HepG2 (cell line): Measurements from ENCODE around the gene HIRA. TPM values are rescaled to one million over a fixed set of nuclear protein-coding genes. Genes with fewer than 3 reads are reported as not detected.

ENCODE experiments used
- ATAC-seq: fragments of 200-7000 bp; cut with Tn5 transposase; 3 replicates; pipeline ENCODE4 v1.9.1; 2020; ENCODE audit warnings: mild to moderate bottlenecking, moderate library complexity
- BruUV-seq: library from RNA; stranded (reverse); fragments of 400-500 nt; replicated peaks from 2 replicates; lab custom pipeline; 2021; lab: Mats Ljungman, UMichigan
- CTCF ChIA-PET: fragments of 300-600 bp; formaldehyde crosslinking; extraction: SDS; loops from one replicate; lab custom pipeline; 2021; ENCODE audit warnings: low total read pairs, inconsistent platforms, low intra/inter-chr PET ratio; lab: Yijun Ruan, JAX
- POLR2A ChIA-PET: fragments of 350-600 bp; sonication (Branson Sonifier 250); formaldehyde crosslinking; loops from one replicate; lab custom pipeline; 2020; ENCODE audit warnings: antibody characterized with exemption, inconsistent platforms; lab: Yijun Ruan, JAX
- DNase-seq: peaks from one replicate; pipeline ENCODE4 v3.0.0-alpha.2; 2015; ENCODE audit warnings: low spot score
- FAIRE-seq: peaks from 3 replicates; lab custom pipeline; 2011; peaks lifted over from hg19 to GRCh38; lab: Jason Lieb, UNC
- H2AFZ ChIP-seq: one replicate; pipeline ENCODE4 v1.6.1; 2011; ENCODE audit warnings: low read length, inconsistent platforms
- H3K27ac ChIP-seq: fragments of 300-600 bp; 3 replicates; pipeline ENCODE4 v1.8.0; 2011; ENCODE audit warnings: mixed run types, mild to moderate bottlenecking, mixed read lengths, low read length, inconsistent platforms; ENCODE audit not compliant: insufficient read depth; ENCODE audit errors: extremely low read length
- H3K27me3 ChIP-seq, 2 experiments: fragments of 200-600 bp in 1 of 2; 2 replicates in 1 of 2; 3 replicates in 1 of 2; pipeline versions ENCODE4 v1.6.0 to v1.8.0; 2011; ENCODE audit warnings: low read length in 2 of 2, mild to moderate bottlenecking in 2 of 2, moderate library complexity in 2 of 2, inconsistent platforms in 1 of 2; ENCODE audit not compliant: insufficient read depth in 2 of 2, control insufficient read depth in 1 of 2
- H3K36me3 ChIP-seq, 2 experiments: fragments of 200-600 bp in 1 of 2; replicated peaks in 1 of 2; 2 replicates in 1 of 2; 3 replicates in 1 of 2; pipeline versions ENCODE4 v1.5.1 to v1.8.0; 2011; ENCODE audit warnings: low read length in 2 of 2, inconsistent platforms in 1 of 2; ENCODE audit not compliant: insufficient read depth in 2 of 2, control insufficient read depth in 1 of 2
- H3K4me1 ChIP-seq: 2 replicates; pipeline ENCODE4 v1.5.1; 2012; ENCODE audit warnings: low read length, inconsistent platforms; ENCODE audit not compliant: insufficient read depth
- H3K4me2 ChIP-seq: 2 replicates; pipeline ENCODE4 v1.6.0; 2011; ENCODE audit warnings: low read depth, low read length, inconsistent platforms
- H3K4me3 ChIP-seq, 3 experiments: fragments of 200-600 bp in 1 of 3; sonication (generic), shearing (Covaris generic) in 1 of 3; replicated peaks in 1 of 3; 2 replicates each; pipeline ENCODE4 v1.5.1; 2011 to 2016; ENCODE audit warnings: low read length in 3 of 3, inconsistent platforms in 2 of 3, low read depth in 2 of 3, mild to moderate bottlenecking in 2 of 3, control low read depth in 1 of 3, mixed read lengths in 1 of 3; ENCODE audit not compliant: insufficient read depth in 1 of 3
- H3K79me2 ChIP-seq: one replicate; pipeline ENCODE4 v1.6.1; 2011; ENCODE audit warnings: low read length, inconsistent platforms; ENCODE audit not compliant: insufficient read depth
- H3K9ac ChIP-seq: 2 replicates; pipeline ENCODE4 v1.6.0; 2011; ENCODE audit warnings: mild to moderate bottlenecking, low read depth, low read length, inconsistent platforms; ENCODE audit not compliant: insufficient read depth
- H3K9me3 ChIP-seq: 2 replicates; pipeline ENCODE4 v1.5.1; 2012; ENCODE audit warnings: mild to moderate bottlenecking, low read length
- H4K20me1 ChIP-seq: 2 replicates; pipeline ENCODE4 v1.6.0; 2011; ENCODE audit warnings: inconsistent platforms, mild to moderate bottlenecking, low read length, moderate library complexity; ENCODE audit not compliant: insufficient read depth
- ATF7-NPFF ChIP-seq: sonication (generic); formaldehyde crosslinking; IDR thresholded peaks from 2 replicates; pipeline ENCODE4 v1.8.1; 2023; ENCODE audit warnings: mild to moderate bottlenecking, low read depth, missing genetic modification reagents, moderate library complexity
- HCFC1 ChIP-seq: fragments of 150-350 bp; IDR thresholded peaks from 2 replicates; pipeline ENCODE4 v1.6.1; 2014; ENCODE audit warnings: low read depth, low read length
- HDAC1 ChIP-seq: sonication (generic); formaldehyde crosslinking; IDR thresholded peaks from 2 replicates; pipeline ENCODE4 v1.5.1; 2020; ENCODE audit warnings: mild to moderate bottlenecking, missing genetic modification reagents
- HNRNPUL1 ChIP-seq: fragments of 200-400 bp; formaldehyde crosslinking; IDR thresholded peaks from 2 replicates; pipeline ENCODE4 v1.6.1; 2017; ENCODE audit warnings: low read depth, mild to moderate bottlenecking, low read length, moderate library complexity
- KLF12 ChIP-seq: sonication (generic); formaldehyde crosslinking; IDR thresholded peaks from 2 replicates; pipeline ENCODE4 v1.4.0; 2020; ENCODE audit warnings: missing genetic modification reagents, borderline replicate concordance
- TOE1 ChIP-seq: sonication (generic); formaldehyde crosslinking; IDR thresholded peaks from 2 replicates; pipeline ENCODE4 v1.4.0; 2020; ENCODE audit warnings: mild to moderate bottlenecking, missing genetic modification reagents
- ZNF552 ChIP-seq: sonication (generic); formaldehyde crosslinking; IDR thresholded peaks from 2 replicates; pipeline ENCODE4 v1.9.0; 2022; ENCODE audit warnings: missing genetic modification reagents, mild to moderate bottlenecking, borderline replicate concordance
- ZNF644 ChIP-seq: IDR thresholded peaks from 2 replicates; pipeline ENCODE4 v1.6.1; 2016; ENCODE audit warnings: low read depth
- ZNF713 ChIP-seq: sonication (generic); formaldehyde crosslinking; IDR thresholded peaks from 2 replicates; pipeline ENCODE4 v1.4.0; 2020; ENCODE audit warnings: mild to moderate bottlenecking, missing genetic modification reagents
- WGBS: methylation state at CpG from one replicate; pipeline ENCODE4 v1.1.6; 2017; ENCODE audit warnings: low lambda C conversion rate; 5-methylcytosine and 5-hydroxymethylcytosine counted together
- in situ Hi-C: cut with HindIII; loops from 2 replicates; pipeline ENCODE4 v1.10.0; 2017; ENCODE audit warnings: low pct_unique_long_range_greater_than_20kb; ENCODE audit not compliant: extremely low pct_ligation_motif_present
- intact Hi-C: fragments of 100-400 bp; cut with micrococcal nuclease; formaldehyde crosslinking; loops from one replicate; pipeline ENCODE4 v1.10.0; 2022; ENCODE audit not compliant: unreplicated experiment
- polyA plus RNA-seq, 8 experiments: library from polyadenylated mRNA; depleted of rRNA in 3 of 8; stranded (reverse) in 7 of 8; unstranded in 1 of 8; fragments of >200 nt; fragmentation: Illumina TruSeq in 4 of 8; extraction: Trizol in 4 of 8; gene quantifications; 2 replicates each; pipeline versions ENCODE4 v1.2.1 to v1.2.3, GENCODE V29; 2011 to 2016; ENCODE audit warnings: low read depth in 4 of 8, missing spikeins in 1 of 8, mixed read lengths in 1 of 8; ENCODE audit not compliant: insufficient read depth in 1 of 8
- total RNA-seq, 5 experiments: library from RNA; depleted of rRNA; stranded (reverse); fragments of >200 nt; fragmentation: Illumina TruSeq; extraction: Trizol; gene quantifications; 2 replicates each; pipeline ENCODE4 v1.2.3, GENCODE V29; 2016; ENCODE audit warnings: low read depth in 1 of 5

Gene HIRA
- total and polyA plus RNA-seq, 2 of the 13 experiments (the other 11 are each of a cell fraction or from before 2014, with no cell fraction given) = 21.5 to 29.2 TPM

DNA sequence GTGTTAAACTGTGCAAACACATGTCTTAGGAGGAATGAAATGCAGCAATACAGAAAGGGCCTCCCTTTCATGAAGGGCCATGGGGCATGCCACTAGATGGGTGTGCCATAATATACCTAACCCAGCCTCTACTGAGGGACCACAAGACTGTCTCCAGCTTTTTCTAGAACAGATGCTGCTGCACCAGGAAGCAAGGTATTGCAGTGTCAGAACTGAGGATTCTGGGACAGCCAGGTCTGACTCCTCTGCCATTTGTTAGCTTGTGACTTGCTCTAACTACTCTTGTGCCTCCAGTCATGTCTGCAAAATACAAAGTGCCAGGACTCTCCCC lies 53.2 kb downstream of the HIRA start:
- no peak for FAIRE-seq

GRCh38 chr22:19377565-19378343 lies 53.8 kb downstream of the HIRA start:
- in situ Hi-C loops = no loop called here
- CTCF ChIA-PET = no interaction called here
- 97% methylated on average over 10 of the region's 10 CpGs for WGBS
- Histone ChIP-seq H3K4me1 (no peaks in the 10 kb centered on the region), H3K36me3 (peaks cover 41 to 78% of the 10 kb centered on the region in 2 experiments; a peak in 4 of 5 replicates), H2AFZ (no peak overlapping the region), H3K27ac (no peak overlapping the region), H4K20me1 (no peaks in the 10 kb centered on the region), H3K27me3 (no peaks in the 10 kb centered on the region), H3K9me3 (no peaks in the 10 kb centered on the region), H3K9ac (no peak overlapping the region), H3K4me2 (no peak overlapping the region), H3K79me2 (no peaks in the 10 kb centered on the region), H3K4me3 (no peak overlapping the region)
- no peak for ATAC-seq
- no peak for DNase-seq
- FAIRE-seq = no peak
- TF ChIP-seq ZNF713 = no peak
- TF ChIP-seq TOE1 = no peak
- TF ChIP-seq KLF12 (CRISPR knock-in tag) = no peak
- intact Hi-C loops = no loop called here
- POLR2A ChIA-PET = no interaction called here
- BruUV-seq = no TSS peak

More for the DNA sequence above, 53.2 kb downstream of the HIRA start:
- Histone ChIP-seq H3K4me1 (no peaks in the 10 kb centered on the region), H3K36me3 (peaks cover 41 to 77% of the 10 kb centered on the region in 2 experiments), H3K4me2 (no peak overlapping the region), H3K79me2 (no peaks in the 10 kb centered on the region), H2AFZ (no peak overlapping the region), H3K27me3 (no peaks in the 10 kb centered on the region), H3K9me3 (no peaks in the 10 kb centered on the region), H3K9ac (no peak overlapping the region), H3K4me3 (no peak overlapping the region), H4K20me1 (no peaks in the 10 kb centered on the region), H3K27ac (no peak overlapping the region)
- no TSS peak for BruUV-seq
- ChIA-PET CTCF (no interaction called here), POLR2A (no interaction called here)
- in situ Hi-C loops = no loop called here
- intact Hi-C loops = no loop called here
- TF ChIP-seq HCFC1 (no peak), ZNF552 (no peak), HDAC1 (CRISPR knock-in tag) (no peak), ZNF644 (CRISPR knock-in tag) (no peak), HNRNPUL1 (no peak), ATF7-NPFF (no peak)
- no peak for ATAC-seq
- DNase-seq = no peak
